ENCODE measurements around the gene PDLIM5. TPM values are rescaled to one million over a fixed set of nuclear protein-coding genes. Genes with fewer than 3 reads are reported as not detected.

The PDLIM5 gene
- total RNA-seq, 1 donor, result 72.1 TPM

DNA sequence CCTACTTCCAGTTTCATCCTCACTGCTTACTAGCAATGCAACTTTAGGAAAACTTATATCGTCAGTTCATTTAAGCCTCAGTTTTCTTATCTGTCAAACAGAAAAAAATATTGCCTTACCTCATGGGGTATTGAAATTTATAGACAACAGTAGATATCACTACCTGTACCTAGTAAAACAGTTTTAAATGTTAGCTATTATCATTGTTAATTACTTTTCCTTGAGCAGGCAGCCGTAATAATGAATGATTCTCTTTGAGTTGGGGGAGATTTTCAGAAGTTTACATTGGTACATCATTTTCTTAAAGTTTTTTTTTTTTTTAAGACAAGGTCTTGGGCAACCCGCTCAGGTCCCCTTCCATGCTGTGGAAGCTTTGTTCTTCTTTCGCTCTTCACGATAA lies 234.3 kb downstream of the PDLIM5 start:
- no peaks in the 10 kb centered on the region for H3K9me3 ChIP-seq (ENCODE audit: low read depth, low read length)
- H3K27me3 ChIP-seq (ENCODE audit: insufficient read depth, low read length), result no peaks in the 10 kb centered on the region
- H3K4me1 ChIP-seq (ENCODE audit: insufficient read depth, low read length), result no peaks in the 10 kb centered on the region
- no peak overlapping the region for H3K4me3 ChIP-seq (ENCODE audit: low read length)

GRCh38 chr4:94689155-94689860 lies 237.6 kb downstream of the PDLIM5 start:
- no peaks in the 10 kb centered on the region for H3K27me3 ChIP-seq (ENCODE audit: insufficient read depth, low read length)

DNA sequence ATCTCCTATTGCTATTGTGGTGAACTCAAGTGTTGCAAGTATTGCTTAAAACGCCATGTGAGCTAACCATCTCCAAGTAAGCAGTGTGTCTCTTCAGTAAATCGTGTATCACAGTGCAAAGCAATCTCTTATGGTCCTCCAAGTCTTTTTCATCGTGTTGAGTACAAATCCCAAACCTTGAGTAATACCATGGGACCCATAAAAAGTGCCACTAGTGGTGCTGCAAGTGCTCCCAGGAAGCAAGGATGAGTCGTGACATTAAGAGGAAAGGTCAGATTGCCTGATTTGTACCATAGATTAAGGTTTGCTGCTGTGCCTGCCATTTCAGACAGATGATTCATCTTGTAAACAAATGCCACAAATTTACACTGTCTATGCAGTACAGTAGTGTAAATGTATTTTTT lies 239.1 kb downstream of the PDLIM5 start:
- Histone ChIP-seq H3K27me3 (ENCODE audit: insufficient read depth, low read length) (no peaks in the 10 kb centered on the region), H3K9me3 (ENCODE audit: low read depth, low read length) (no peaks in the 10 kb centered on the region), H3K4me1 (ENCODE audit: insufficient read depth, low read length) (no peaks in the 10 kb centered on the region), H3K4me3 (ENCODE audit: low read length) (no peak overlapping the region)

More at GRCh38 chr4:94689155-94689860, 237.6 kb downstream of the PDLIM5 start:
- Histone ChIP-seq H3K9me3 (ENCODE audit: low read depth, low read length) (no peaks in the 10 kb centered on the region), H3K4me3 (ENCODE audit: low read length) (no peak overlapping the region), H3K4me1 (ENCODE audit: insufficient read depth, low read length) (no peaks in the 10 kb centered on the region)

DNA sequence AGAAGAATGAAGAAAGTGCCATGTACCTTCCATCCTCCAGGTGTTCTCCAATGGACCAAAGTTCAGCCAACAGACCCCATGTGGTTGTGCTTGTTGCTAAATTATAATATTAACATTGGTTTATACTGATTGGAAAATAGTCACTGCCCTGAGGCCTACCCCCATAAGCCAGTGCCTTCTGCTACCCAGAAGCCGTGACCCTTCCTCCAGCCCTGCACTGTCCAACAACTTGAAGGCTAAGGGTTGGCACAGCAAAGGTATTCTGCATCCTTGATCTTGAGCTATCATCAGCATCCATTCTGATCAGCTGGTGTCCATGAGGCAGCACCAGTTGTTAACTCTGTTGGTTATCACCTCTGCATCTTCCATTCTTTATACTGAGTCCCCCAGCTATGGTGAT lies 239.8 kb downstream of the PDLIM5 start:
- Histone ChIP-seq H3K27me3 (ENCODE audit: insufficient read depth, low read length) (no peaks in the 10 kb centered on the region), H3K9me3 (ENCODE audit: low read depth, low read length) (no peaks in the 10 kb centered on the region), H3K4me3 (ENCODE audit: low read length) (no peak overlapping the region), H3K4me1 (ENCODE audit: insufficient read depth, low read length) (no peaks in the 10 kb centered on the region)

GRCh38 chr4:94695384-94695783 lies 243.6 kb downstream of the PDLIM5 start:
- Histone ChIP-seq H3K4me1 (ENCODE audit: insufficient read depth, low read length) (no peaks in the 10 kb centered on the region), H3K27me3 (ENCODE audit: insufficient read depth, low read length) (no peaks in the 10 kb centered on the region)

DNA sequence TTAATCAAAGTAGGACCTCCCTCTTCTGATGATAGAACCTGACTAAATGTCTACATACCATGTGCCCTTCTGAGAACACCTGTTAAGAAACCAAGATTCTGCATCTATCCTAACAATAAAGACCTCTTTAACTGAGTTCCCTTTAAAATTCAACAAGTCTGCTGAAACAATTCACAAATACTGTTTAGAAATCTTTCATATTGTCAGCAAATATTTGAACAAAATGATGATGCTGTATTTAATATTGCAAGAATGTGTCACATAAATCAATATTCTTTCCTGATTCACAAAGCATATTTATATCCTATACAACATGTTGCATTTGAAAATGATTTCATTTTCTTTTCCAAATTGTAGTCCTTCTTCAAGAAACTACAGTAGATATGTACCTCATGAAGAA lies 246.4 kb downstream of the PDLIM5 start:
- Histone ChIP-seq H3K9me3 (ENCODE audit: low read depth, low read length) (no peaks in the 10 kb centered on the region), H3K27me3 (ENCODE audit: insufficient read depth, low read length) (no peaks in the 10 kb centered on the region), H3K4me3 (ENCODE audit: low read length) (no peak overlapping the region), H3K4me1 (ENCODE audit: insufficient read depth, low read length) (no peaks in the 10 kb centered on the region)

More at GRCh38 chr4:94695384-94695783, 243.6 kb downstream of the PDLIM5 start:
- H3K9me3 ChIP-seq (ENCODE audit: low read depth, low read length), result no peaks in the 10 kb centered on the region
- no peak overlapping the region for H3K4me3 ChIP-seq (ENCODE audit: low read length)

- Histone ChIP-seq H3K4me1 (ENCODE audit: insufficient read depth, low read length) (no peaks in the 10 kb centered on the region), H3K27me3 (ENCODE audit: insufficient read depth, low read length) (no peaks in the 10 kb centered on the region), H3K9me3 (ENCODE audit: low read depth, low read length) (no peaks in the 10 kb centered on the region), H3K4me3 (ENCODE audit: low read length) (no peak overlapping the region)
Observed at GRCh38 chr4:94700298-94700697, 248.6 kb downstream of the PDLIM5 start.

DNA sequence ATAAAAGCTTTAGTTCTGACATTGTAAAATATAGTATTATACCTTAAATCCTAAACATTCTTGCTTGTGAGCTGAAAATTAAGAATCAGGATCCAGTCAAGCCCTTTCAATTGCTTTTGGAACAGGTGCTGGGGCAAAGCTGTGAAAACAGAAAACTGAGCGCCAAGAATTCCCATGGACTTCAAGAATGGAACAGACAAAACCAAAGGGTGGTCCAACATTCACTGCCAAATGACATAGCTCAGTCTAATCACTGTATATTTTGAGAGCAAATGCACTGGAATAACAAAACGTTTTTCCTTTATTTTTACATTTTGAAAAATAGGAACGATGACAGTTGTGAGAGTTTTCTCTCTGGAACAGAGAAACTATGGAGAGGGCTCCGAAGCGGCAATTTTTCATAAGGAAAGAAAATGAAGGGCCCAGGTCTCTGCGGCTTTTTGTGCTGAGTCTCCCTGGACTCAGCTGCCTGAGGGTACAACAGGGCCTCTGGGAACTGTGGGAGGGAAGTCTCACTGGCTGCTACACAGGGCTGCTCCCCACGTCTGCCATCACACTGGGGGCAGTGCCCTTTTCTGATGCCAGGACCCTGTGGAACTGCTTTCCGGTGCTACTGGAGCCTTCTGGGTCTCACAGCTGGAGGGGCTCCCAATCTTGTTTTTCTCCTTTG lies 250.0 kb downstream of the PDLIM5 start:
- Histone ChIP-seq H3K4me3 (ENCODE audit: low read length) (no peak overlapping the region), H3K4me1 (ENCODE audit: insufficient read depth, low read length) (no peaks in the 10 kb centered on the region), H3K9me3 (ENCODE audit: low read depth, low read length) (no peaks in the 10 kb centered on the region), H3K27me3 (ENCODE audit: insufficient read depth, low read length) (no peaks in the 10 kb centered on the region)

DNA sequence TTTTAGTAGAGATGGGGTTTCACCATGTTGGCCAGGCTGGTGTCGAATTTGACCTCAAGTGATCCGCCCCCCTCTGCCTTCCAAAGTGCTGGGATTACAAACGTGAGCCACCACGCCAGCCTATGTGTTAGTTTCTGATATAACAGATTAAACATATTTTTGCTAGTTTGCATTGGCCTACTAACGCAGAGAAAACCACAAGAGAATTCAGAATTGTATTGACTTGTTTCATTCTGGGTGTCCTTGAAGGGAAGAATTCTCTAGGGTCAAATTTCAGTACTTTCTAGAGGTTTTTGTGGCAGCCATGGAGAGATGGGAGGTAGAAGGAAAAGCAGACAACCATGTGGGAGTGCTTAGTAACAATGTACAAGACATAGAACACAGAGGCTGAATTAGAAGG lies 259.9 kb downstream of the PDLIM5 start:
- Histone ChIP-seq H3K9me3 (ENCODE audit: low read depth, low read length) (no peaks in the 10 kb centered on the region), H3K27me3 (ENCODE audit: insufficient read depth, low read length) (no peaks in the 10 kb centered on the region), H3K4me3 (ENCODE audit: low read length) (no peak overlapping the region), H3K4me1 (ENCODE audit: insufficient read depth, low read length) (no peaks in the 10 kb centered on the region)

- Histone ChIP-seq H3K9me3 (ENCODE audit: low read depth, low read length) (no peaks in the 10 kb centered on the region), H3K4me1 (ENCODE audit: insufficient read depth, low read length) (no peaks in the 10 kb centered on the region), H3K4me3 (ENCODE audit: low read length) (no peak overlapping the region), H3K27me3 (ENCODE audit: insufficient read depth, low read length) (no peaks in the 10 kb centered on the region)
Observed at GRCh38 chr4:94714365-94715160, 262.8 kb downstream of the PDLIM5 start.

DNA sequence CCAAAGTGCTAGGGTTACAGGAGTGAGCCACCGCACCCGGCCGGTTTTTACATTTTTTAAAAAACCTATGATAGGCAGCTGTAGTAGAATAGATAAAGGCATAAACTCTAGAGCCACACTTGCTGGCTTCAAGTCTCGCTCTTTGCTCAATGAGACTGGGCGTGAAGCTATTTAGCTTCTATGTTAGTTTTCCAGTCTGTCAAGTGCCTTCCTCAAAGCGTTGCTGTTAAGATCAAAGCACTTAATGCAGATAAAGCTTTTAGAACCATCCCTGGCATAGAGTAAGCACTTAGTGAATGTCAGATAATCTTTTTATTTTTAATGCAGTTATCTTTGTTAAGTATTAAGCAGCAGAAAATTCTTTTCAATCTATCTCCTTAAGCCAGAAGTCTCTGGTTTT lies 264.0 kb downstream of the PDLIM5 start:
- H3K27me3 ChIP-seq (ENCODE audit: insufficient read depth, low read length), result no peaks in the 10 kb centered on the region
- H3K4me1 ChIP-seq (ENCODE audit: insufficient read depth, low read length), result no peaks in the 10 kb centered on the region
- no peak overlapping the region for H3K4me3 ChIP-seq (ENCODE audit: low read length)
- no peaks in the 10 kb centered on the region for H3K9me3 ChIP-seq (ENCODE audit: low read depth, low read length)

Other genes with a start within 250 kb of the PDLIM5 start
- 14.7 TPM for gene SMARCAD1, start 244.1 kb upstream of the PDLIM5 start, total RNA-seq
- gene HPGDS, start 109.1 kb upstream of the PDLIM5 start, total RNA-seq, result not detected